Liver (tissue), 9 donors: ENCODE measurements around the gene LCP2. TPM values are rescaled to one million over a fixed set of nuclear protein-coding genes. Genes with fewer than 3 reads are reported as not detected.
A peak's percentile ranks its signal among the peaks of the same experiment; 100 is the strongest.

ENCODE experiments used
- DNase-seq: peaks from one replicate; pipeline ENCODE4 v3.0.0-alpha.2; 2017; ENCODE audit warnings: low spot score
- H3K27ac ChIP-seq, 2 donors: one replicate each; pipeline ENCODE4 v1.7.0; 2013; ENCODE audit warnings: inconsistent platforms in 2 of 2, low read length in 2 of 2, control low read depth in 1 of 2, low read depth in 1 of 2, mild to moderate bottlenecking in 1 of 2
- H3K27me3 ChIP-seq, 4 donors: one replicate each; pipeline versions ENCODE4 v1.6.1 to v1.7.0; 2013; ENCODE audit warnings: low read length in 3 of 4, inconsistent platforms in 1 of 4, mild to moderate bottlenecking in 1 of 4, moderate library complexity in 1 of 4; ENCODE audit not compliant: control insufficient read depth in 4 of 4, insufficient read depth in 4 of 4
- H3K36me3 ChIP-seq, 4 donors: one replicate each; pipeline versions ENCODE4 v1.6.1 to v1.7.0; 2013; ENCODE audit warnings: low read length in 3 of 4, mild to moderate bottlenecking in 3 of 4, low read depth in 1 of 4, moderate library complexity in 1 of 4; ENCODE audit not compliant: control insufficient read depth in 4 of 4, insufficient read depth in 3 of 4
- H3K4me1 ChIP-seq, 4 donors: one replicate each; pipeline versions ENCODE4 v1.6.1 to v1.7.0; 2013; ENCODE audit warnings: low read length in 3 of 4, mild to moderate bottlenecking in 3 of 4, moderate library complexity in 1 of 4; ENCODE audit not compliant: control insufficient read depth in 4 of 4, insufficient read depth in 4 of 4
- H3K4me3 ChIP-seq, 3 donors: one replicate each; pipeline versions ENCODE4 v1.6.1 to v1.7.0; 2013; ENCODE audit warnings: low read length in 3 of 3, control low read depth in 1 of 3, low read depth in 1 of 3, mild to moderate bottlenecking in 1 of 3
- H3K9ac ChIP-seq, 2 donors: one replicate each; pipeline ENCODE4 v1.7.0; 2013; ENCODE audit warnings: low read length in 2 of 2, mild to moderate bottlenecking in 2 of 2, moderate library complexity in 2 of 2, control low read depth in 1 of 2, low read depth in 1 of 2
- H3K9me3 ChIP-seq, 4 donors: one replicate each; pipeline versions ENCODE4 v1.6.1 to v1.7.0; 2013; ENCODE audit warnings: low read length in 3 of 4; ENCODE audit not compliant: control insufficient read depth in 4 of 4
- ATF3 ChIP-seq: IDR thresholded peaks from 2 replicates; pipeline ENCODE4 v1.6.1; 2016; ENCODE audit warnings: antibody characterized with exemption
- CTCF ChIP-seq: fragments of 150-350 bp; IDR thresholded peaks from 2 replicates; pipeline ENCODE4 v1.5.1; 2017; ENCODE audit warnings: improper control_type of control experiment, low read depth, low read length; ENCODE audit not compliant: missing input control
- FOXA1 ChIP-seq: IDR thresholded peaks from 2 replicates; pipeline ENCODE4 v1.6.1; 2016; ENCODE audit warnings: antibody characterized with exemption
- FOXA2 ChIP-seq: IDR thresholded peaks from 2 replicates; pipeline ENCODE4 v1.6.1; 2016; ENCODE audit warnings: antibody characterized with exemption
- NR2F2 ChIP-seq: IDR thresholded peaks from 2 replicates; pipeline ENCODE4 v1.6.1; 2016; ENCODE audit warnings: antibody characterized with exemption
- RAD21 ChIP-seq, 2 donors: IDR thresholded peaks; 2 replicates each; pipeline ENCODE4 v1.6.1; 2016; ENCODE audit warnings: antibody characterized with exemption in 2 of 2, mild to moderate bottlenecking in 2 of 2
- RXRA ChIP-seq, 2 donors: IDR thresholded peaks; 2 replicates each; pipeline ENCODE4 v1.6.1; 2017 to 2018; ENCODE audit warnings: antibody characterized with exemption in 2 of 2, mild to moderate bottlenecking in 1 of 2
- TAF1 ChIP-seq: conservative IDR thresholded peaks from 2 replicates; pipeline ENCODE4 v1.6.1; 2016; ENCODE audit warnings: antibody characterized with exemption, mild to moderate bottlenecking
- YY1 ChIP-seq: IDR thresholded peaks from 2 replicates; pipeline ENCODE4 v1.6.1; 2016; ENCODE audit warnings: antibody characterized with exemption, mild to moderate bottlenecking
- ZBTB33 ChIP-seq: IDR thresholded peaks from 2 replicates; pipeline ENCODE4 v1.6.1; 2016; ENCODE audit warnings: antibody characterized with exemption
- WGBS: extraction: QIAGEN DNeasy Blood & Tissue Kit; methylation state at CpG from one replicate; pipeline ENCODE4 v1.1.7; 2013; 5-methylcytosine and 5-hydroxymethylcytosine counted together
- polyA plus RNA-seq, 2 donors: library from polyadenylated mRNA; stranded (reverse) in 1 of 2; unstranded in 1 of 2; fragments of 200-250 nt in 1 of 2; fragments of >200 nt in 1 of 2; fragmentation: Nextera tagmentation in 1 of 2; extraction: Ambion mirVana in 1 of 2; gene quantifications; one replicate each; pipeline versions ENCODE4 v1.2.1 to v1.2.3, GENCODE V29; 2013 to 2015
- total RNA-seq, 2 donors: library from RNA; depleted of rRNA; stranded (reverse); fragments of >200 nt; gene quantifications; one replicate each; pipeline ENCODE4 v1.2.3, GENCODE V29; 2014
- TF ChIP-seq, protein P1 (sequence below): IDR thresholded peaks from 2 replicates; pipeline ENCODE4 v1.6.1; 2016; ENCODE audit warnings: antibody characterized with exemption
- donor health status: healthy.
- donor health status: healthy.
- donor health status: healthy.
- donor health status: healthy.
- donor health status: healthy.

Gene LCP2
- total and polyA plus RNA-seq, 4 donors, result 3.6 to 16.3 (median 6.7) TPM

DNA sequence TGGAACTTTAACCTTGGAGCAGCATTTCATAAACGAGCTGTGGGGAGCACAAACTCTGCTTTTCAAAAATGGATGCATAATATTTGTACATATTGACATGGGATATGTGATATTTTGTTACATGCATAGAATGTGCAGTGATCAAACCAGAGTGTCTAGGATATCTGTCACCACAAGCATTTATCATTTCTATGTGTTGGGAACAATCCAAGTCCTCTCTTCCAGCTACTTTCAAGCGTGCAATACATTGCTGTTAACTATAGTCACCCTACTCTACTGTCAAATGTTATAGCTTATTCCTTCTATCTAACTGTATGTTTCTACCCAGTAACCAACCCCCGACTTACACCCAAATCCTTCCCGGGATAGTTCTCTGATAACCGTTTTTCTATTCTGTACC, 79.7 kb downstream of the LCP2 start:
- 81% methylated on average over 5 of the region's 5 CpGs for WGBS
- Histone ChIP-seq H3K36me3 (no peaks in the 10 kb centered on the region), H3K4me1 (no peaks in the 10 kb centered on the region), H3K27ac (no peak overlapping the region), H3K9ac (no peak overlapping the region), H3K9me3 (no peaks in the 10 kb centered on the region), H3K27me3 (no peaks in the 10 kb centered on the region), H3K4me3 (no peak overlapping the region)
- DNase-seq, result no peak
- TF ChIP-seq FOXA1 (no peak), RAD21 (IDR thresholded peaks at IDR 0.05) (no peak), ZBTB33 (no peak), RXRA (IDR thresholded peaks at IDR 0.05) (no peak), CTCF (no peak), NR2F2 (no peak), FOXA2 (no peak), ATF3 (no peak), TAF1 (no peak)
- TF ChIP-seq, protein P1, sequence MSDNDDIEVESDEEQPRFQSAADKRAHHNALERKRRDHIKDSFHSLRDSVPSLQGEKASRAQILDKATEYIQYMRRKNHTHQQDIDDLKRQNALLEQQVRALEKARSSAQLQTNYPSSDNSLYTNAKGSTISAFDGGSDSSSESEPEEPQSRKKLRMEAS, result no peak

GRCh38 chr5:170216257-170216864, 81.2 kb downstream of the LCP2 start:
- Histone ChIP-seq H3K4me1 (no peaks in the 10 kb centered on the region), H3K9me3 (no peaks in the 10 kb centered on the region), H3K27ac (no peak overlapping the region), H3K36me3 (no peaks in the 10 kb centered on the region), H3K9ac (no peak overlapping the region), H3K27me3 (no peaks in the 10 kb centered on the region), H3K4me3 (no peak overlapping the region)
- TF ChIP-seq TAF1 (no peak), YY1 (no peak), CTCF (peak; percentile 59), NR2F2 (no peak), RAD21 (IDR thresholded peaks at IDR 0.05) (peak; percentile 80)
- no peak for DNase-seq
